Kidney tubule cell (primary cell): ENCODE results near the gene CAPZA2.

Experiments
- DNase-seq: peaks from one replicate; pipeline ENCODE4 v3.0.0-alpha.2; 2018; ENCODE audit warnings: low spot score

Gene CAPZA2

DNA sequence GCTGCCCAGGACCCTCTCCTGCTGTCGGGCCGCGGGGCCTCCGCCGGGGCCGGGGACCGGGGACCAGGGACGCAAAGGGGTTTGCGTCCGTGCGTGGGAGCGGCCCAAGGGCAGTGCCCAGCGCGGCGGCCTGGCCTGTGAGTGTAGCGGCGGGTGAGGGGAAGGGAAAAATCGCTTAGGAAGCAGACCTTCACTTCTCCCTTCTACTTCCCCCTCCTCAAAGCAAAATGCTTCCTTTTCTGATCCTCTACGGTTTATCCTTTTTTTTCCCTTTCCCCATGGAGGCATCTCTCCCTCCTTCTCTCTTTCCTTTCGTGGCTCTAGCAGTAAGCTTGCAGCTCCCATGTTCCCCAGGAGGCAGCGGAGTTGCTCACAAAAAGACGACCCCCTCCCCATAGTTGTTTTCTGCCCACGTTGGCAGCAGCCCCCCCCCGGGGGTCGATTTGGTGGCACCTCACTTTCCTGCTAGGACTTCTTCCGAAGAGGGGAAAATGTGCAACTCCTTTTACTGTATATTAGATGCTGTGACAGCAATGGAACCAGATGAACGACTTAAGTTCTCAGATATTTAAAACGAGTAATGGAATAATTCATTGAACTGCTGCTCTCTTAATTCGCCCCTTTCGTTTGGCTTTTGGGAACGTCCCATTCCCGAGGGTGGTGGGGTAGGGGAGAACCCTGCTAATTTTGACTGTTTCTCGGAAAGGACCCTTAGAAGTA lies 724 bp downstream of the CAPZA2 start:
- no peak for DNase-seq

DNA sequence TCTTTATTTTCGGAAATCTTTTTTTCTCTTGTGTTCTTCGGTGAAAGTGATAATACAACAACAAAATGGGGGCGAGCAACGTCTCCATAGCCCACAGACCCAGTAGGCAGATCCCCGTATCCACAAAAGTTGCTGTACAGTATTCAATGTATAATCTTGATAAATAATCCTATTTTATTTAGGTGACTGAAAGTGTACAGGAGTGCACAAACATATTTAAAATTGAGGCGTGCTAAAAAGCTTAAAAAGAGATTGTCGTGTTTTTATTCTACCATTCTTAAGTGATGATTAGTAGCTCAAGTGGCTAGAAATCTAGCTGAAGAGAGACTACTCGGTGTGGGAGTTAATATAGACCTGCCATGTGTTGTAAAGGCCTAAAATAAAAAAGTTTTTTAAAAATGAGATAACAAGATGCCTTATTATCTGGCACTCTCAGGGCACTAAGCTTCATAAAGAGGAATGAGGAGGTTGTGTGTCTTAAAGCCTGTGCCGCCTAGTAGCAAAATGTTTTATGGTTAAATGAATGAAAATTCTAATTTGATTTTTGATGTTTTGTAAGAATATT lies 1.6 kb downstream of the CAPZA2 start:
- DNase-seq: no peak

DNA sequence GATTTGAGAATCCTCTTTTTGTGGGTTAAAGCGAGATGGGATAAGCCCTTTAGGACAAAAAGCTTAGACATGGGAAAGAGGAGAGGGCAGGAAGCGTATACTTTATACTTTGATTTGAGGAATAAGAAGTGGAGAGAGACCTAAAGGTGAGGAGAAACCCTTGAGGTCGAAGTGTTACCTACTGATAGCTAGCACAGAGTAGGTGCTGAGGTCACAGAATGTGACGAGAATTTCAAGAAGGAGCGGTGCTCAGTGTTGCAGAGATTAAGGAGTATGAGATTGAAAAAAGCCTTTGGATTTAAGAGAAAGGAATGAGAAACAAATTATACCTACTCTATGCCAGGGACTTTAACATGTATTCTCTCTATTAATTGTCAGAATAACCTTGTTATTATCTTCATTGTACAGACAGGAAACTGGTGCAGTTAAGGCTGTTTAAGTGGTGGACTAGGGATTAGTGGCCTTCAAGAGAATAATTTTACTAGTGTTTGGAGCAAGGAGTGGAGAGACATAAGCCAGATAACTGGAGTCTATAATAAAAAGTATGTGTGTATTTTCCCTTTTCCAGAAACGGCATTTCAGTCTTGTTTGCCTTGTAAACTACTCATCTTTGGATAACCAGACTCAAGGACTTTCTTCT lies 8.8 kb downstream of the CAPZA2 start:
- DNase-seq: no peak

DNA sequence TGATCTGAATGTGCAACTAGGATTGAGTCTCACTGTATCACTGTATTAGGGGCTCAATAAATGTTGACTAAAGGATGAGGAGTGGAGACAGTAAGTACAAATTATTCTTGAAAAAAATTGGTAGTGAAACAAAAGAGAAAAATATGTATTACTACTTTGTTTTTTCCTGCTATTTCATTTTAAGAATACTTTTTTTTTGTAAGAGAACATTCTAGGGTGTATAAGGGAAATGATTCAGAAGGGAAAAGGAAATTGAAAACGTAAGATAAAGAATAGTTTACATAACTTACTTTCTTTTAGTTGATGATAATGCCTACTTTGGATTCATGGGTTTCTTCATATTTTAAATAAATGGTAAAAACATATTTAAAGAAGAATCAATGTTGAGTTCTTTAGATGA lies 9.6 kb downstream of the CAPZA2 start:
- no peak for DNase-seq

DNA sequence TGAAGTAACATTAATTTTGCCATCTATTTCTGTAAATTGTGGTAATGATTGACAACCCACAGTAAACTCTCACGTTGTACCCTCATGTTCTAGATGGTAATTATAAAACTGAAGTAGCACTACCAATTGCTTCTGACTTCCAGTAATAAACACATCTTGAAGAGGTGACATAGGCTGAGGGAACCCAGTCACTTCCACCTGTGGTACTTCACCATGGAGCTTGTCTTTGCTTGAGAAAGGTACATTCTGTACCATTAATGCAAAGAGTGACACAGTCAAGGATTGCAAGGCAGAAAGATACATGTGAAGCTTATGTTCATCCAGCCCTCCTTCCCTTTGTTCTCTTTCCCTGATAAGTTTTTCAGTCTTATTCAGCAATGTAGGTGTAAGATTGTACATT lies 11.2 kb downstream of the CAPZA2 start:
- no peak for DNase-seq

DNA sequence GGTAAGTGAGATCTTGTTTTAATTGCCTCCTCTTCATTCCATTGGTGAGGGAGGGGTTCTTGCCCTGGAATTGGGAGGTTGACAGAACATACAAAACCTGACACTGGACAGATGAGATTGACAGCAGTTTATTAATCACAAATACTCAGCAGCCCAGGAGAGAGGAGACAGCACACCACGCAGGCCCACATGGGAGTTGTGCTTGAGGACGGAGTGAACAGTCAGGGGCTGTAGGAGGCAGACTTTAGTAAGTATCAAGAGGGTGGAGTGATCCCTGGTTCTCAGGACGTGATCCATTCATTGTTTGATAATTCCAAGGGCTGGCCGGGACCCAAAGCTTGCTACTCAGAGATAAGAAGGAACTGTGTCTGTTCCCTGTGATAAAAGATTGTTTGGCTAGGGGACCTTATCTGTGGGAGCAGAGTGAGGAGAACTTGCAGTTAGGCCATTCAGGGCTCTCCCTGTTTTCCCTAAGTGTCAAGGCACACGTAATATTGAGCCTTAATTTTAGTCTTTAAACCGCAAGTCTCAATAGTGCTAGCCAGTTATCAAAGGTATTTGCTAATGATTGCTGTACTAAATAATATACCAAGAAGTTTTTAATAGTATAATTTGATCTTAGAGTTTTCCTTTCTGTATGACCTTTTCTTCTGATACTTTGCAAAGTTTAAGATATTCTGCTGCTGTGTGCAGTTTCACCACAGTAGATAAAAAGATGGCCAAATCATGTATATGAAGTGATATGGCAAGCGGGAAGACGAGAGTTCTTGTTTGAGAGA lies 14.5 kb downstream of the CAPZA2 start:
- DNase-seq: no peak

DNA sequence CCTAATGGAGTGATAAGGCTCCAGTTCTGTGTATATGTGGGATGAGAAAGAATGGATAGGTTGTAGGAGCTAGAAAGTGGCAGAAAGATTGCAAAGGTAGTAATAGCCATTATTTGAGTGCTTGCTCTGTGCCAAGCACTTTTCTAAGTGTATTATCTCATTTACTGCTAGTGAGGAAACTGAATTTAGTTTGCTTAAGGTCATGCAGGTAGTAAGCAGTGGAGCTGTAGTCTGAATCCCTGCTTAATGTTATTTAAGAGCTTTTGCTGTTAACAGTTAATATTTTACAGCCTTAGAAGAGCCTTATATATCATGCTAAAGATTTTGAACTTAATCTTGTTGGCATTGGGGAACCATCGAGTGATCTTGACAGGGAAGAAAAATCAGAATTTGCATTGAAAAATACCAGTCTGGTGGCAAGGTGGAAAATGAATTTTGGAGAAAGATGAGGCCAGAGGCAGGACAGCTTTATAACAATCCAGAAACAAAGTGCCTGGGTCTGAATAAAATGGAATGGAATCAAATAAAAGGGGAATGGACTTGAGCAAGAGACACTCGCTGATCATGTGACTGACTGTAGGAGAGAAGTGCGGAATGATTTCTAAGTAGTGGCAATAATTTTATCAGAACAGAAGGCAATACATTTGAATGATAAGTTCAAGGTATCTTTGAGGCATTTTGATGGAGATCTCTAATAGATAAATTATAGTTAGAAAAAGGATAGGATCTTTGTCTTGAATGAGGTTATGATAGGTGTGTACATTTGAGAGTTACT lies 15.2 kb downstream of the CAPZA2 start:
- DNase-seq: no peak

DNA sequence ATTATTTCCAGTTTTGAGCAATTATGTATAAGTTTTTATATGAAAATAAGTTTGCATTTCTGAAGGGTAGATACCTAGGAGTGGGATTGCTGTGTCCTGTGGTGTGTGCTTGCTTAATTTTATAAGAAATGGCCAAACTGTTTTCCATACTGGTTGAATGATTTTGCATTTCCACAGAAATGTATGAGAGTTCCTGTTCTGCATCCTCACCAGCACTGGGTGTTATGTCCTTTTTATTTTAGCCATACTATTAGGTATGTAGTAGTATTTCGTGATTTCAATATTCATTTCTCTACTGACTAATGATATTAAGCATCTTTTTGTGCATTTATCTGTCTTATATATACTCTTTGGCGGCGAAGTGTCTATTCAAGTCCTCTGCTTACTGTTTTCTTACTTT lies 22.3 kb downstream of the CAPZA2 start:
- DNase-seq: no peak

DNA sequence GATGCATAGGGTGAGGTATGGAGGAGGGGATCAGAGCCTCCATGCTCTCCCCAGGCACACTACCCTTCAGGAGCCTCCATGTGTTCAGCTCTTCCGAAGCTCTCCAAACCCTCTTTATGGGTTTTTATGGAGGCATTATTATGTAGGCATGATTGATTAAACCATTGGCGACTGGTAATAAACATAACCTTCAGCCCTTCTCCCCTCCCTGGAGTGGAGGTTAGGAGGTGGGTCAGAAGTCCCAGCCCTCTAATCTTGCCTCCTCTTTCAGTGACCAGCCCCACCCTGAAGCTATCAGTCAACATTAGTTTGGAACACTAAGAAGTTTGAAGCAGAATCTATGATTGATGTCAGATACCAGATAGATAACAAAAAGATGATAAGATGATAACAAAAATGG lies 23.3 kb downstream of the CAPZA2 start:
- DNase-seq: no peak

DNA sequence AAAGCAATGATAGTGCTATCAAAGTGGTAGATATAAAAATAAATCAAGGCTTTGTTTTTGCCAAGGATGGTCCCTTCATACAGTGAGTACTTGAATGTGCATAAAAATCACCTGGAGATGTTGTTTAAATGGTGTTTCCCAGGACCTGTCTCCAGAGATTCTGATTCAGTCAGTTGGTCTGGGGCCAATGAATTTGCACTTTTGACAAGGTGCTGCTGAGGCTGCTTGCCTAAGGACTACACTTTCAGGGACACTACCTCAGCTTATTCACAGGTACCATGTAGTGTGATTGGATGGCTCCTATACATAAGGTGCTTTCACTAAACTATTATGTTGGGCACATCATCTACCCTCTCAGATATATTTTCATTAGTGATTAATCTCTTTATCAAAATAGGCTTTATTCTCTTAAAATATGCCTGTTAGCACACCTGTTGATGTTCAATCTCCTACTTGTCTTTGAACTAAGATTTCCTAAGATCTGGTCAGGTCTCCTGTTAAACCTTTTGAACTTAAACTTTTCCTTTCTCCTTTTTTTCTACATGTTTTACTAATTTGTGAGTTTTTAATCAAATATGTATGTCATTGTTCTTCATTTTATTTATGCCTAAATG lies 24.3 kb downstream of the CAPZA2 start:
- DNase-seq: no peak

DNA sequence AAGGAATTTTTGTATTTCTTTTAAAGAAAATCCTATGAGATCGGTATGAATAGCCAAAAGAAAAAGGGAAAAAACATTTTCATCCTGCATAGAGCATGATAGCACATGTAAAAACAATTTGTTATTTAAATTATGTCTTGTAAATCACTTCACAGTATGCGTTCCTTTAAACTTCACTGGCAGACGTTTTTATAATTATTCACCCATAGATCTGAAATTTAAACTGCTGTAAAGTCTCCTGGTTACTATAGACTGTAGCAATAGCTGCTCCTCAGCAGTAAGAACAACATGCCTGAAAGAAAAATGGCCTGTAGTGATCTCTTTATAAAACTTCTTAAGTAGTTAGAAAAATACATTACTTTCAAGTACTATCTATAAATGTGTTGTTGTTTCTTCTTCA lies 26.5 kb downstream of the CAPZA2 start:
- DNase-seq: no peak

DNA sequence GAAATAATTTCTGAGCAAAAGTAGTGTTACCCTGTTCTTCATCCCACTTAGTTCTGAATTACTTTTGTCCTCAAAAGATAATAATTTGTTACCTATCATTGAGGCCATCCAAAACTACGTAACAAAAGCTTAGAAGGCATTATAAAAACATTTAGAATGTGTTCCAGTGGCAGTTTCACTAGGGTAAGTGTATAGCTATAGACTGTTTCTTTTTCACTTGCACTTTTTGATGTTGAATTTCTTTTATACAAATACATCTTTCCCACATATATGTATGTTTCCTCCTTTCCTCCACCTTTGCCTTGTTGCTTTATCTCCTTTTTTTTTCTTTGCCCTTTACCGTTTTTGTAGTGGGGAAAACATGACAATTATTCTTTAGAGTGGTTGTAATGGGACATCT lies 33.5 kb downstream of the CAPZA2 start:
- DNase-seq: no peak

DNA sequence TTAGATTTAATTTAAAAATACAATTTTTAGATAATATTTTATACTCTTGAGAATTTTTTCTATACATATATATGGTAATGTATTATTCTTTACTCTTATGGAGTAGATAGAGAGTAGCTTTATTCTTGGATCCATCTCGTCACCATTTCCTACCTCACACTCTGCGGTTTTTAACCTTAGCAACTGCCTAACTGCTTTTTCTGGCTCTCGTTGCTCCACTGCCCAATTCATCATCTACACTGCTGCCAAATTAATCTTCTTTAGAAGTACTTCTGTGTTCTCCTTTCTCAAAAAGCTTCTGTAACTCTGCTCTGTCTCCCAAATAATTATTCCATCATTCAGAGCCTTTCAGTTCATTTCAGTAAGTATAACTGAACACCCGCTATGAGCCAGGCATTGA lies 35.3 kb downstream of the CAPZA2 start:
- DNase-seq: no peak

DNA sequence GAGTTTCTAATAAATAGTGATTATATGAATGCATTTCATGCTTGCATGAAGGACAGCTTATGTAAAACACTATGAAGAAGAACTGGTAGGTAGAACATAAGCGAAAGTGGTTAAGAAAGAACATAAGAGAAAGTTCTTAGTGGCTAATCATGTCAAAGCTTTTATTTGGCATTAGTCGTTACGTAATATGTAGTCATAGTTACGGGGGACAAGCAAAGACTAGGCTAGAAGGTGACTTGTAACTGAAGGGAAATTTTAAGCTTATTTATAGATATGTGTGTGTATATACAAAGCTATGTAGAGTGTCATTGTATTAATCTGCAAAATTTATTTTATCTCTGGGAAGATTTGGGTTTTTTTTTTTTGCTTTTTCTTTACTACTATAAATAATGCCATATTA lies 36.9 kb downstream of the CAPZA2 start:
- no peak for DNase-seq

DNA sequence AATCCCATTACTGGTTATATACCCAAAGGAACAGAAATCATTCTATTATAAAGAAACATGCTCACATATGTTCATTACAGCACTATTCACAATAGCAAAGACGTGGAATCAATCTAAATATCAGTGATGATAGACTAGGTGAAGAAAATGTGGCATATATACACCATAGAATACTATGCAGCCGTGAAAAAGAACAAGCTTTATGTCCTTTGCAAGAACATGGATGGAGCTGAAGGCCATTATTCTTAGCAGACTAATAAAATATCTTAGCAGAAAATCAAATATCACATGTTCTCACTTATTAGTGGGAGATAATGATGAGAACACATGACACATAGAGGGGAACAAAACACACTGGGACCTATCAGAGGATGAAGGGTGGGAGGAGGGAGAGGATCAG lies 38.8 kb downstream of the CAPZA2 start:
- no peak for DNase-seq

DNA sequence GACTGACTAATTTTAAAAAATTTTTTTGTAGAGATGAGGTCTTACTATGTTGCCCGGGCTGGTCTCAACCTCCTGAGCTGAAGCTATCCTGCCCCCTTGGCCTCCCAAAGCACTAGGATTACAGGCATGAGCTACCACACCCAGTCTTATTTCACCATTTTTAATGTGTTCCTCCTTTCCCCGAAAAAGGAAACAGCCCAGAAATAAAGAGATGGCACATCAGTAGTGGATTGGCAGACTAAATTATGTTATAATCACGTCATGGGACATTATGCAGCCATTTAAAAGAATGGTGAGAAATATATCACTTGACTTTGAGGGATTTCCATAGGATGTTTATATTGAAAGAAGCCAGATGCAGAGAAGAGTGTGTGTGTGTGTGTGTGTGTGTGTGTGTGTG lies 40.5 kb downstream of the CAPZA2 start:
- no peak for DNase-seq

DNA sequence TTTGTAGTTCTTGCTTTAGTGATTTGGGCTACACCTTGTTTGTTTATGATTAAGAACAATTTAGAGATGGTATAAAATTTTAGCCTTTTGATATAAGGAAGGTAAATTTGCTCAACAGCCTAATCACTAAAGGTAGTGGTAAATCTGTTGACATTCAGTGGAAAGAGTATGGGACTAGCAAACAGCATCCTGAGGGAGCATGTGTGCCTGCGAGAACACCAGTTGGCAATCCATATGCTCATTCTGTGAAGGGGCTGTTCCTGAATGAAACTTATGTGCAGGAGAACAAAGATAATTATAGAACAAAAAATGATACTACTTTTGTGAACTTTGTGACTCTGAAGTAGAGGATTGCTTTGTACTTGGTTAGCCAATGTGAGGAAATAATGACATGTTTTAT lies 44.0 kb downstream of the CAPZA2 start:
- DNase-seq: no peak

DNA sequence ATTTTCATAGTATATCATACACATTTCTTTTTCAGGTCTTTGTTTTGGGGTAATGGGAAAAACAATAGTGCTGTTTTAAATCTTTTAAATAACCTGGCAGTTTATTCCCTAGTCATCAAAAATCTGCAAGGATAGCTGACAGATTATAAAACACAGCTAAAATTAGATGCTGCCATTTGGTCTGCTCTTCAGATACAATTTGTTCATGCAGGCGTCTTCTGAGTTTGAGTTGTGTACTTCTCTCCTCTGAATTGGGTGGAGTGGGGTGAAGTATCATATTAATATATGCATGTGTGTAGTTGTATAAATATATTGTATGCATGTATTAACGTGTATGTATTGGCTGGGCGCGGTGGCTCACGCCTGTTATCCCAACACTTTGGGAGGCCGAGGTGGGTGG lies 48.0 kb downstream of the CAPZA2 start:
- DNase-seq: no peak

DNA sequence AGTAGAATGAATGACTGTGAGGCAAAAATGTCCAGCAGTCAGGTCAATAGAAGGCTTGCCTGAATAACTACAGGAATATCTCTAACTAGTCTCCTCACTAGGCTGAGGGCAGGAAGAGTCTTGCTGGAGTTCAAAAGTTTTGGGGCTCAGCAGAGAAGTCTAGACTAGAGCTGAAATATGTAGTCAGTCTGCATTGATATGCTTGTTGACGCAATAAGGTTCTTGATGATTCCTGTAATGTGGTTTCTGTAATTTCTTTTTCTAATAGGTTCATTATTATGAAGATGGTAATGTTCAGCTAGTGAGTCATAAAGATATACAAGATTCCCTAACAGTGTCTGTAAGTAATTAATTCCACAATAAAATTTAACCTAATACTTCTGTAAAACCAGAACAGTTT lies 49.4 kb downstream of the CAPZA2 start:
- no peak for DNase-seq

DNA sequence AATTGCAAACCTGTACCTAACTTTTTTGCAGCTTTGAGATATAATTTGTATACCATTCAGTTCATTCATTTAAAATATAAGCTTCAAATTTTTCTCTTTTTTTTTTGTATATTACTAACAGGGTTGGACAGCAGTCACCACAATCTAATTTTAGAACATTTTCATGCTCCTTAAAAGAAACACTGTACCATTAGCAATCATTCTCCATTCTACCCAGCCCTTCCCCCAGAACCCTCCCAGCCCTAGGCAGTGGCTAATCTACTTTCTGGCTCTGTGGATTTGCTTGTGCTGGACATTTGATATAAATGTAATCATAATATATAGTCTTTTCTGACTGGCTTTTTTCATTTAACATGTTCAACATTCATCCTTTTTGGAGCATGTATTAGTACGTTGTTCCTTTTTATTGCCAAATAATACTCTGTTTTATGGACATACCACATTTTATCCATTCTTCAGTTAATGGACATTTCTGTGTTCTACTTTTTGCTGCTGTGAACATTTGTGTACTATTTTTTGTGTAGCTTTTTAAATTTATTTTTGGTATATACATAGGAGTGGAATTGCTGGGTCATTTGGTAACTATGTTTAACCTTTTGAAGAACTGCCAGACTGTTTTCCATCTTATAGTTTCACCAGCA lies 50.0 kb downstream of the CAPZA2 start:
- DNase-seq: no peak

DNA sequence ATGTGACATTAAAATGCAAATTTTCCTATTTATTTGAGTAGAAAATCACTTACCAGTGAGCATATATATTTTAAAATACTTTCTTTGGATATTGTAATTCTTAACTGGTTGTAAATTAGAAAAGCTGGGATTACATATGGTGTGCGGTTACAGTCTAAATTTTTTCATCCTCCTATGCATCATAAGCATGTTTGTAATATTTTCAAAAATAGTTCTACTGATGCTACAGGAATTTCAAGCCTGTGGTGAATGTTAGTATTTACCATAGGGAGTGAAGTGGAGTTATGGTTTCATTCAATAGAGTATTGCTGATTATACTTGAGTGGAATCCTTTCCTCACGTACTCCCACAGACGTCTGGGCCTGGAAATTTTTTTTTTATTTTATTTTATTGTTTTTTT lies 56.3 kb downstream of the CAPZA2 start:
- DNase-seq: no peak
